ENCODE data around the gene PTPN2.
A peak's percentile ranks its signal among the peaks of the same experiment; 100 is the strongest.
"Not testable (repeated sequence)": the region's sequence is repeated elsewhere in the genome, so short reads cannot be mapped to it uniquely, and the experiment has no call there.

The PTPN2 gene

GRCh38 chr18:12890964-12891363 lies 6.9 kb upstream of the PTPN2 start:
- no peak for DNase-seq

DNA sequence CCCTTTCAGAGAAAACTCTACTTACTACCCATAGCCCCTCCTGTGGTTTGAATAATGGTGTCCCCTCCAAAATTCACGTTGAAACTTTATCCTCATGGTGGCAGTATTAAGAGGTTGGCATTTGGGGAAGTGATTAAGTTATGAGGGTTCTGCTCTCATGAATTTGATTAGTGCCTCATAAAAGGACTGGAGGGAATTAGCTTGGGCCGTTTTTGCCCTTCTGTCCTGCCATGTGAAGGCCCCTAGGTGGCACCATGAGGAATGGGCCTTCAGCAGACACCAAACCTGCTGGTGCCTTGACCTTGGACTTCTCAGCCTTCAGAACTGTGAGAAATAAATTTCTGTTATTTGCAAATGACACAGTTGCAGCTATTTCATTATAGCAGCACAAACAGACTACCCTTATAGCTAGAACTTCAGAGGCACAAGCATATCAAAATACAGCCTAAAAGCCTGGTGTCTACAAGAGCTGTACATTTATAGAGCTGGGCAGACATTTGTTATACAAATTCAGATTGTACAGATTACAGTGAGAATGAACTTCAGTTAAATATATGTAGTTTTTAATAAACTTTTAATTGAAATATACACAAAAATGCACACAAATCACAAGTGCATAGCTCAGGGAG lies 2.6 kb upstream of the PTPN2 start:
- DNase-seq: no peak

- DNase-seq: no peak
These were observed 1.5 kb upstream of the PTPN2 start for GRCh38 chr18:12885500-12885899.

DNA sequence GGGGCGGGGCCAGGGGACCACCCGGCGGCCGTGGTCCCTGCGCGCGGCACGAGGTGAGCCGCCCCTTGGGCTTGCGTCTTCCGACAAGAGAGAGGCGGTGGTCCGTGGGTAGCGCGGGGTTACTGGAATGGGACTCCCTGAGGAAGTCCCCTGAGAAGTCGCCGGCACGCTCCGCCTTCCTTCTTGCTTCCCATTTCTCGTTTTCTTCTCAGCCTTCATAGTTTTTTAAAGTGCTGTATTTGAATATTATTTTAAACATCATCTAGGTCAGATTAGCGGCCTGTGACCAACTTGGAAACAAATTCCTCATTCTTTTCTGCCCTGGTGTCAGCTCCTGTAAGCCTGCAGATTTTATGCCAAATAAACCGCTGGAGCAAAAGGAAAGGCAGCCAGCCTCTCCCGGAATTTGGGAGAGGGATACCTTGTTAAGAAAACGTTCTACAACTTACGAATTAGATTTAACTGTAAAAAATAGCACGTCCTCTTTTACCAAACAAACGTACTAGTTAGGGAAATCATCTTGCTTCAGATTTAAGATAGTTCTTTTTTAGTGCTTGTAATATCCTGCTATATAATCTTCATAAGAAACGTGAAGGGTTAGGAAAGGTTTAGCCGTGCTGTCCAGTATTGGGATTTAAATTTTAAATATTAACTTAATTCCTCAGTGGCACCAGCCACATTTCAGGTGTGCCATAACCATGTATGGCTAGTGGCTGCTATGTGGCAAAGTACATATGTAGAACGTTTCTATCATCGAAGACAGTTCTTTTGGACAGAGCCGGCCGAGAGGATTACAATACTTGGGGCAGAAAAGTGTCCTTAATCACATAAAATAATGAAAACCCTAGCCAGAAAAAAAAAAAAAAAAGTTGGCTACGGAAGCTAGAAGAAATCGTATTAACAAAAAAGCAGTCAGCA lies 628 bp upstream of the PTPN2 start:
- DNase-seq: no peak

GRCh38 chr18:12883372-12883683 lies 709 bp downstream of the PTPN2 start:
- no peak for DNase-seq

DNA sequence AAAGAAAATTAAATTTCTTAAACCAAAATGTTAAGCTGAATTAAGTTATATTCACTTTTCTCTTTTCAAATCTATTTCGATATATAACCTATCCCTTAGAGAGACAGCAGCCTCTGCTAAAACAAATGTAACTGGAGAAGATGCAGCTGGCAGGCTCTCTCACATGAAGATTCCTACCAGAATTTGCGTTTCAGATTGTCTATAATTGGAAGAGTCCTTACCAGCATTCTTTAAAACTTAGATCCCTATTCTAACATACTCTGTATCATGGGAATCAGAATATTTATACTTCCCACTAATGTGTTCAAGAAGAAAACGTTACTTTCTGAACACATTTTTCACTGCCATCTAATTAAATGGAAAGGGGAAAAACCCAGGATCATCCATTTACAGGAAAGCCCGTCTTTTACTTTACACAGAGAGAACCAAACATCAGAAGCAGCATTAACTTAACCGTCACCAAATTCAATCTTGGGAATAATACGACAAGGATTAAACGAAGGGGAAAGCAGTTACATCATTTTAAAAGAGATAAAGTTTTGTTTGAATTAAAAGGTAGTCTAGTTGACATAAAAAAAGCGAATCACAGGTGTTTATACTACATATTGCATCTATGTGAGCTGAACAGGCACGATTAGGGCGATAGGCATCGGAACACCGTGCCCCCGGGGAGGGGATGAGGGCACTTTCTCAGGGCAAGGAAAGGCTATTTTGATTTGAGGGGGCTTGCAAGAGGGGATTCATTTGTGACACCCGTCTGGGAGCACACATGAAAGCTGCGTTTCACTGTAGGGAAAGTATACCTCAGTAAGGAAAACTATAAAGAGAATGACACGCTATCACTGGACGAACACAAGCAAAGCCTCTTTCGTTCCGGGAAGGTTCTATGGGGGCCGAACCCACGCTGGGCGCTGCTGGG lies 1.3 kb downstream of the PTPN2 start:
- no peak for DNase-seq

DNA sequence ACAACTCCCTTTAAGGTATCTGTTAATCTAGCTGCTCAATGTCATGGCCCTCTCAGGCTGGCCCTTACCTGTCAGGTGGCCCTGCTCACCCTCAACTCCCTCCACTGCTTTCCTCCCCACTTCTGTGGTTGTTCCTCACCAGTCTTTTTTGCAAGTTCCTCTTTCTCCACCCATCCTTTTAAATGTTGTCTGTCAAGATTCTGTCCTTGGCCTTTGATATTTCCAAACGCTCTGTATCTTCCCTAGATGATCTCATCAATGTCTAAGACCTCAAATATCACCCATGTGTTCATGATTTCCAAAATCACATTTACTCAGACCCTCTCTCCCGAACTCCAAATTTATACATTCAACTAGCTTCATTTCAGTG lies 3.5 kb downstream of the PTPN2 start:
- DNase-seq: no peak

- DNase-seq: no peak
These were observed 4.0 kb downstream of the PTPN2 start for GRCh38 chr18:12879840-12880540.

DNA sequence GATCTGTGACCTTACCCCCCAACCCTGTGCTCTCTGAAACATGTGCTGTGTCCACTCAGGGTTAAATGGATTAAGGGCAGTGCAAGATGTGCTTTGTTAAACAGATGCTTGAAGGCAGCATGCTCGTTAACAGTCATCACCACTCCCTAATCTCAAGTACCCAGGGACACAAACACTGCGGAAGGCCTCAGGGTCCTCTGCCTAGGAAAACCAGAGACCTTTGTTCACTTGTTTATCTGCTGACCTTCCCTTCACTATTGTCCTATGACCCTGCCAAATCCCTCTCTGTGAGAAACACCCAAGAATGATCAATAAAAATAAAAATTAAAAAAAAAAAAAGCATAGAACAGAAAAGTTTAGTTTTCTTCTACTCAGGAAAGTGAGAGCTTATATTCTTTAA lies 9.0 kb downstream of the PTPN2 start:
- not testable (repeated sequence) for DNase-seq

DNA sequence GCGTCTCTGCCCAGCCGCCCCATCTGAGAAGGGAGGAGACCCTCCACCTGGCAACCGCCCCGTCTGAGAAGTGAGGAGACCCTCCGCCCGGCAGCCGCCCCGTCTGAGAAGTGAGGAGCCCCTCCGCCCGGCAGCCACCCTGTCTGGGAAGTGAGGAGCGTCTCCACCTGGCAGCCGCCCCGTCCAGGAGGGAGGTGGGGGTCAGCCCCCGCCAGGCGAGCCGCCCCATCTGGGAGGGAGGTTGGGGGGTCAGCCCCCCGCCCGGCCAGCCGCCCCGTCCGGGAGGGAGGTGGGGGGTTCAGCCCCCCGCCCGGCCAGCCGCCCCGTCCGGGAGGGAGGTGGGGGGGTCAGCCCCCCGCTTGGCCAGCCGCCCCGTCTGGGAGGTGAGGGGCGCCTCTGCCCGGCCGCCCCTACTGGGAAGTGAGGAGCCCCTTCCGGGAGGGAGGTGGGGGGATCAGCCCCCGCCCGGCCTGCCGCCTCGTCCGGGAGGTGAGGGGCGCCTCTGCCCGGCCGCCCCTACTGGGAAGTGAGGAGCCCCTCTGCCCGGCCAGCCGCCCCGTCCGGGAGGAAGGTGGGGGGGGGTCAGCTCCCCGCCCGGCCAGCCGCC lies 10.0 kb downstream of the PTPN2 start:
- not testable (repeated sequence) for DNase-seq

- DNase-seq: no peak
These were observed 11.6 kb downstream of the PTPN2 start for GRCh38 chr18:12872408-12872807.

DNA sequence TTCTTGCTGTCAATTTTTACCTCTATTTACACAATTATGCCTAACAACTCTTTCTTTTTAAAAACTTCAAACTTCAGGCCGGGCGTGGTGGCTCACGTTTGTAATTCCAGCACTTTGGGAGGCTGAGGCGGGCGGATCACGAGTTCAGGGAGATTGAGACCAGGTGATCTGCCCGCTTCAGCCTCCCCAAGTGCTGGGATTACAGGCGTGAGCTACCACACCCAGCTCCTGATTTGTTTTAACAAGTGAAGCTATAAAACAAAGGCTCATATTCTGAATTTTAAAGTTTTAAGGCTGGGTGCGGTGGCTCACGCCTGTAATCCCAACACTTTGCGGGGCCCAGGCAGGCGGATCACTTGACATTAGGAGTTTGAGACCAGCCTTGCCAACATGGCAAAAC lies 15.5 kb downstream of the PTPN2 start:
- no peak for DNase-seq

DNA sequence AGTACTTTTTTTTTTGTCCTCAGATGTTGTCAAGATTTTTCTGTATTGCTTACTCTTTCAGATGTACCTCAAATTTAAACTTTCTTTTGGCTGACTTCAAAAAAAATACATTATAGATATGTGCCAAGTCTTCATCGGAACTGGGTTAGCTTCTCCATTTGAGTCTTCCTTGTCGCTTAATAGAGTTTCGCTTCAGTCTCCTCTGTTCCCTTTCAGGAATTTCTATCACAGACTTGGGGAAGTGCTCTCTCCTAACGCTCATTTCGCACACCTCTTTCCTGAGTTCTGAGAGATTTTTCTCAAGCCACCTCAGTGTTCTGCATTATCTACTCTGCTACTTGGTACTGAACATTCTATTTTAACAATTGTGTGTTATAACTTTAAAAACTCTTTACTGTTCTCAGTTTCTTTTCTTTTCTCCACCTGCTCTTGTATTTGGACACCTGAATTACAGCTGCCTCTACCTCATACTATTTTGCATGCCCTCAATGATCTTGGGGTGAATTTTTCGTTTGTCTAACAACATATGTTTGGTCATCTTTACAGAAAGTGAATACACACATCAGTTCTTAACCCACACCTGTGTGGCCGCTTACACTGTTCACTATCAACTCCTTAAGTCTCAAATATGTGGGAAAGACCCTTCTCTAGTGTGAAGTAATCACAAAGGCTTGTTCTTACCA lies 16.5 kb downstream of the PTPN2 start:
- no peak for DNase-seq

DNA sequence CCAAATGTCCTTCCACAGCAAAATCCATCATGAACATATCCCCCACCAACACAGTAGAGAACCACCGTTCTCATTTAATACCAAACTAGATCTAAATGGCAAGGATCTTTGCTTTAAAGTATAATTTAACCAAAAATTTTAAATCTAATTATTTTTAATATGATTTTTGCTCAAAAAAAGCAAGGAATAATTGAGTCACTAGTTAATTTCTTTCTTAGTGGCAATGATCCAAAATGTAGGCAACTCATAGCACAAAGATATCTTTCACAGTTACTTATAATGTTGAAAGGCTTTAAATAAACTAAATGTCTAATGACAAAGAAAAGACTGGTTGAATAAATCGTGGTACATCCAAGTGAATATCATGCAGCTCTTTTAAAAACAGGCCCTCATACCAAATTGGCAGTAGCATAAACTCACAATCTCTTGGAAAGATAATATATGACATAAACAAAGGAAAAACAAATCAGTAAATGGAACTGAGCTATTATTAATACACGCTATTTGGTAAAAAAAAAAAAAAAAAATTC lies 20.3 kb downstream of the PTPN2 start:
- no peak for DNase-seq

GRCh38 chr18:12862874-12863482 lies 21.1 kb downstream of the PTPN2 start:
- peak; percentile 59 for DNase-seq

- peak; percentile 98 for DNase-seq
These were observed 21.6 kb downstream of the PTPN2 start for GRCh38 chr18:12862467-12862866.

DNA sequence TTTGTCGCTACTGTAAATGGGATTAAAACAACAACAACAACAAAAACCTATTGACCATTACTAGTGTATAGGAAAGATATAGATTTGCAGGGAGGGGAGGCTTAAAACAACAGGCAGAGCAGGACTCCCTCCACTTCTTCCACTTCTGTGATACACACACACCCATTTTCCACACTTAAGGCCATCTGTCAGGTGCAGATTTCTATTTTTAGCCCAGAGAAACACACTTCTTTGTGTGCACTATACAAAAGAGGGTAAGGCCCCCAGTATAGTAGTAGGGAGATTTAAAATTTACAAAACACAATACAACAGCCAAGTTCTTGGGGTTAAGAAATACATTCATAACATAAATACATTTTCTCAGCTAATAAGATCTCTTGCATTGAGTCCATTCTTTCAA lies 22.4 kb downstream of the PTPN2 start:
- DNase-seq: no peak

DNA sequence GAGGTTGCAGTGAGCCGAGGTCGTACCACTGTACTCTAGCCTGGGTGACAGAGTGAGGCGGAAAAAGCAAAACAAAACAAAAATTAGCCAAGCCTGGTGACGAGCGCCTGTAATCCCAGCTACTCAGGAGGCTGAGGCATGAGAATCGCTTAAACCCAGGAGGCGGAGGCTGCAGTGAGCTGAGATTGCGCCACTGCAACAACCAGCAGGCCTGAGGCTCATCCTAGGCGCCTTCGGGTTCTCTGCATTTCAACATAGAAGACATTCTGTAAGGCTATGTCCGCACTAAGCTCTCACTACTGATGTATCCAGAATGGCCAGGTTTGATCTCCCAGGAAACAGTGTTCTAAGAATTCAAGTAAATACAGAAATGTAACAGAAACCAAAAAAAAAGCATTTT lies 23.5 kb downstream of the PTPN2 start:
- DNase-seq: no peak

GRCh38 chr18:12858991-12859390 lies 25.0 kb downstream of the PTPN2 start:
- no peak for DNase-seq

- DNase-seq: no peak
These were observed 26.0 kb downstream of the PTPN2 start for GRCh38 chr18:12857991-12858544.

Data from islet precursor cell (in vitro differentiated cells).